Kidney (tissue), 14 donors: ENCODE results near the gene RXRB. TPM values are rescaled to one million over a fixed set of nuclear protein-coding genes. Genes with fewer than 3 reads are reported as not detected.

Source experiments
- DNase-seq, 5 donors: peaks; one replicate each; pipeline ENCODE4 v3.0.0-alpha.2; 2013 to 2020
- FAIRE-seq: peaks from 2 replicates; lab custom pipeline; 2012; peaks lifted over from hg19 to GRCh38; lab: Jason Lieb, UNC
- H3K27ac ChIP-seq, 2 donors: one replicate each; pipeline ENCODE4 v1.7.0; 2013; ENCODE audit warnings: low read depth in 2 of 2, low read length in 2 of 2, inconsistent platforms in 1 of 2
- H3K27me3 ChIP-seq: one replicate; pipeline ENCODE4 v1.7.1; 2013; ENCODE audit warnings: low read length, inconsistent platforms; ENCODE audit not compliant: control insufficient read depth, insufficient read depth
- H3K36me3 ChIP-seq, 3 donors: one replicate each; pipeline versions ENCODE4 v1.7.0 to v1.7.1; 2013; ENCODE audit warnings: low read length in 3 of 3, control low read depth in 1 of 3, inconsistent platforms in 1 of 3; ENCODE audit not compliant: insufficient read depth in 3 of 3, control insufficient read depth in 2 of 3
- H3K4me1 ChIP-seq, 3 donors: one replicate each; pipeline versions ENCODE4 v1.7.0 to v1.7.1; 2013; ENCODE audit warnings: low read length in 3 of 3, inconsistent platforms in 1 of 3, low read depth in 1 of 3; ENCODE audit not compliant: control insufficient read depth in 2 of 3, insufficient read depth in 2 of 3
- H3K4me3 ChIP-seq, 3 donors: one replicate each; pipeline versions ENCODE4 v1.7.0 to v1.8.1; 2013; ENCODE audit warnings: low read length in 3 of 3, control low read depth in 1 of 3, inconsistent platforms in 1 of 3
- H3K9ac ChIP-seq, 3 donors: one replicate each; pipeline versions ENCODE4 v1.7.0 to v1.7.1; 2013; ENCODE audit warnings: low read length in 3 of 3, control low read depth in 1 of 3, inconsistent platforms in 1 of 3
- H3K9me3 ChIP-seq, 3 donors: one replicate each; pipeline versions ENCODE4 v1.7.0 to v1.7.1; 2013; ENCODE audit warnings: low read length in 3 of 3, control low read depth in 1 of 3, inconsistent platforms in 1 of 3; ENCODE audit not compliant: control insufficient read depth in 2 of 3, insufficient read depth in 1 of 3
- CTCF ChIP-seq: IDR thresholded peaks from 3 replicates; pipeline ENCODE4 v1.5.1; 2012; ENCODE audit warnings: mild to moderate bottlenecking, moderate library complexity, borderline replicate concordance; ENCODE audit not compliant: insufficient read depth; ENCODE audit errors: extremely low read depth
- intact Hi-C: fragments of 100-400 bp; cut with DNase I; formaldehyde crosslinking; loops from one replicate; pipeline ENCODE4 v1.11.1; 2022
- polyA plus RNA-seq: library from polyadenylated mRNA; stranded (reverse); fragments of 350-450 nt; fragmentation: Illumina TruSeq; extraction: RNeasy Lipid Tissue Mini Kit (QIAGEN cat#74804); gene quantifications from one replicate; pipeline ENCODE4 v1.2.3, GENCODE V29; 2014; ENCODE audit warnings: low read depth, low replicate concordance; ENCODE audit not compliant: insufficient read depth
- total RNA-seq: library from RNA; stranded (reverse); fragmentation: NEBNext Ultra II Directional; extraction: Animal tissue kit (Norgen Biotek cat#: 25700); gene quantifications from one replicate; pipeline ENCODE4 v1.2.1, GENCODE V29; 2021
- donor health status: control.
- donor health status: control.
- donor health status: control.
- donor health status: control.
- donor health status: control.
- donor health status: DM: yes; HTN: yes; CAD: no.
- donor health status: Normal renal cell carcinoma (clear cell type).

RXRB gene
- total and polyA plus RNA-seq, 2 donors from 2014 or later = 35.7 to 52.2 TPM

GRCh38 chr6:33201935-33202334 is 1.5 kb upstream of the RXRB start:
- no peak for TF ChIP-seq CTCF
- H3K27ac ChIP-seq = no peak overlapping the region
- peak overlapping the region; percentile 97 to 99 (median 98) for H3K4me3 ChIP-seq
- H3K4me1 ChIP-seq = peaks cover 5 to 43% (median 17%) of the 10 kb centered on the region in 3 donors
- intact Hi-C loops = no loop called here
- H3K36me3 ChIP-seq = peaks cover 13 to 23% (median 17%) of the 10 kb centered on the region in 3 donors
- no peak overlapping the region for H3K9ac ChIP-seq
- H3K27me3 ChIP-seq = no peaks in the 10 kb centered on the region
- DNase-seq (no peak), FAIRE-seq (no peak)
- no peaks in the 10 kb centered on the region for H3K9me3 ChIP-seq

- DNase-seq (peak in 1 of 5 donors; percentile 83), FAIRE-seq (no peak)
- no peaks in the 10 kb centered on the region for H3K27me3 ChIP-seq
- H3K4me3 ChIP-seq = peak overlapping the region; percentile 97 to 99 (median 98)
- peak overlapping the region; percentile 99 for H3K27ac ChIP-seq
- H3K9ac ChIP-seq = peak overlapping the region; percentile 80 to 100 (median 98)
- H3K9me3 ChIP-seq = no peaks in the 10 kb centered on the region
- peaks cover 14 to 28% (median 19%) of the 10 kb centered on the region in 3 donors for H3K36me3 ChIP-seq
- no peak for TF ChIP-seq CTCF
- H3K4me1 ChIP-seq = peaks cover 5 to 40% (median 17%) of the 10 kb centered on the region in 3 donors
- intact Hi-C loops = no loop called here
These were observed 681 bp upstream of the RXRB start for GRCh38 chr6:33201147-33201545.

- H3K9ac ChIP-seq = peak overlapping the region; percentile 81 to 100 (median 88)
- H3K4me3 ChIP-seq = peak overlapping the region; percentile 97 to 99 (median 98)
- H3K4me1 ChIP-seq = peaks cover 5 to 33% (median 17%) of the 10 kb centered on the region in 3 donors
- H3K9me3 ChIP-seq = no peaks in the 10 kb centered on the region
- intact Hi-C loops = no loop called here
- no peak for TF ChIP-seq CTCF
- DNase-seq (peak in 2 of 5 donors; percentile 76 to 85), FAIRE-seq (no peak)
- H3K36me3 ChIP-seq = peaks cover 19 to 34% (median 31%) of the 10 kb centered on the region in 3 donors
- H3K27me3 ChIP-seq = no peaks in the 10 kb centered on the region
- H3K27ac ChIP-seq = peak overlapping the region; percentile 99
These were observed 712 bp downstream of the RXRB start for GRCh38 chr6:33199687-33200218.
